ENCODE measurements around the gene RCCD1.

GRCh38 chr15:90981681-90982080 lies 27.0 kb downstream of the RCCD1 start:
- TF ChIP-seq, protein P1, sequence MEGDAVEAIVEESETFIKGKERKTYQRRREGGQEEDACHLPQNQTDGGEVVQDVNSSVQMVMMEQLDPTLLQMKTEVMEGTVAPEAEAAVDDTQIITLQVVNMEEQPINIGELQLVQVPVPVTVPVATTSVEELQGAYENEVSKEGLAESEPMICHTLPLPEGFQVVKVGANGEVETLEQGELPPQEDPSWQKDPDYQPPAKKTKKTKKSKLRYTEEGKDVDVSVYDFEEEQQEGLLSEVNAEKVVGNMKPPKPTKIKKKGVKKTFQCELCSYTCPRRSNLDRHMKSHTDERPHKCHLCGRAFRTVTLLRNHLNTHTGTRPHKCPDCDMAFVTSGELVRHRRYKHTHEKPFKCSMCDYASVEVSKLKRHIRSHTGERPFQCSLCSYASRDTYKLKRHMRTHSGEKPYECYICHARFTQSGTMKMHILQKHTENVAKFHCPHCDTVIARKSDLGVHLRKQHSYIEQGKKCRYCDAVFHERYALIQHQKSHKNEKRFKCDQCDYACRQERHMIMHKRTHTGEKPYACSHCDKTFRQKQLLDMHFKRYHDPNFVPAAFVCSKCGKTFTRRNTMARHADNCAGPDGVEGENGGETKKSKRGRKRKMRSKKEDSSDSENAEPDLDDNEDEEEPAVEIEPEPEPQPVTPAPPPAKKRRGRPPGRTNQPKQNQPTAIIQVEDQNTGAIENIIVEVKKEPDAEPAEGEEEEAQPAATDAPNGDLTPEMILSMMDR (conservative IDR thresholded peaks at IDR 0.05), result no peak
- no peak for TF ChIP-seq EZH2 (IDR thresholded peaks at IDR 0.05; ENCODE audit: low read depth)

Data from PC-9 (cell line).